HepG2 (cell line): ENCODE measurements around the gene FUT8. TPM values are rescaled to one million over a fixed set of nuclear protein-coding genes. Genes with fewer than 3 reads are reported as not detected.

Source experiments
- GABPB1 ChIP-seq: IDR thresholded peaks from 2 replicates; pipeline ENCODE4 v1.6.1; 2016; ENCODE audit warnings: mild to moderate bottlenecking, missing genetic modification reagents, moderate library complexity, missing compliant biosample characterization
- HOXA3 ChIP-seq: sonication (generic); formaldehyde crosslinking; IDR thresholded peaks from 2 replicates; pipeline ENCODE4 v1.5.0; 2020; ENCODE audit warnings: missing genetic modification reagents
- NFE2 ChIP-seq: sonication (generic); formaldehyde crosslinking; IDR thresholded peaks from 2 replicates; pipeline ENCODE4 v1.4.0; 2020; ENCODE audit warnings: missing genetic modification reagents
- RAD21 ChIP-seq: fragments of 450-650 bp; formaldehyde crosslinking; IDR thresholded peaks from 2 replicates; pipeline ENCODE4 v1.5.0; 2020; ENCODE audit warnings: mild to moderate bottlenecking
- ZMAT5 ChIP-seq: sonication (generic); formaldehyde crosslinking; IDR thresholded peaks from 2 replicates; pipeline ENCODE4 v1.5.0; 2020; ENCODE audit warnings: mild to moderate bottlenecking, low read depth, missing genetic modification reagents, borderline replicate concordance
- ZNF451 ChIP-seq: sonication (generic); formaldehyde crosslinking; IDR thresholded peaks from 2 replicates; pipeline ENCODE4 v1.5.0; 2020; ENCODE audit warnings: mild to moderate bottlenecking, missing genetic modification reagents
- polyA plus RNA-seq, 8 experiments: library from polyadenylated mRNA; depleted of rRNA in 3 of 8; stranded (reverse) in 7 of 8; unstranded in 1 of 8; fragments of >200 nt; fragmentation: Illumina TruSeq in 4 of 8; extraction: Trizol in 4 of 8; gene quantifications; 2 replicates each; pipeline versions ENCODE4 v1.2.1 to v1.2.3, GENCODE V29; 2011 to 2016; ENCODE audit warnings: low read depth in 4 of 8, missing spikeins in 1 of 8, mixed read lengths in 1 of 8; ENCODE audit not compliant: insufficient read depth in 1 of 8
- total RNA-seq, 5 experiments: library from RNA; depleted of rRNA; stranded (reverse); fragments of >200 nt; fragmentation: Illumina TruSeq; extraction: Trizol; gene quantifications; 2 replicates each; pipeline ENCODE4 v1.2.3, GENCODE V29; 2016; ENCODE audit warnings: low read depth in 1 of 5
- TF ChIP-seq, protein P1 (sequence below): IDR thresholded peaks from 2 replicates; pipeline ENCODE4 v1.4.0; 2020; ENCODE audit warnings: mild to moderate bottlenecking, missing genetic modification reagents
- TF ChIP-seq, protein P2 (sequence below): sonication (generic); formaldehyde crosslinking; IDR thresholded peaks from 2 replicates; pipeline ENCODE4 v1.5.0; 2020; ENCODE audit warnings: mild to moderate bottlenecking, missing genetic modification reagents
- TF ChIP-seq, protein P3 (sequence below): sonication (generic); formaldehyde crosslinking; IDR thresholded peaks from 2 replicates; pipeline ENCODE4 v1.5.0; 2020; ENCODE audit warnings: missing genetic modification reagents

The FUT8 gene
- total and polyA plus RNA-seq, 2 of the 13 experiments (the other 11 are each of a cell fraction or from before 2014, with no cell fraction given): 9.3 to 17.5 TPM

- TF ChIP-seq, protein P1, sequence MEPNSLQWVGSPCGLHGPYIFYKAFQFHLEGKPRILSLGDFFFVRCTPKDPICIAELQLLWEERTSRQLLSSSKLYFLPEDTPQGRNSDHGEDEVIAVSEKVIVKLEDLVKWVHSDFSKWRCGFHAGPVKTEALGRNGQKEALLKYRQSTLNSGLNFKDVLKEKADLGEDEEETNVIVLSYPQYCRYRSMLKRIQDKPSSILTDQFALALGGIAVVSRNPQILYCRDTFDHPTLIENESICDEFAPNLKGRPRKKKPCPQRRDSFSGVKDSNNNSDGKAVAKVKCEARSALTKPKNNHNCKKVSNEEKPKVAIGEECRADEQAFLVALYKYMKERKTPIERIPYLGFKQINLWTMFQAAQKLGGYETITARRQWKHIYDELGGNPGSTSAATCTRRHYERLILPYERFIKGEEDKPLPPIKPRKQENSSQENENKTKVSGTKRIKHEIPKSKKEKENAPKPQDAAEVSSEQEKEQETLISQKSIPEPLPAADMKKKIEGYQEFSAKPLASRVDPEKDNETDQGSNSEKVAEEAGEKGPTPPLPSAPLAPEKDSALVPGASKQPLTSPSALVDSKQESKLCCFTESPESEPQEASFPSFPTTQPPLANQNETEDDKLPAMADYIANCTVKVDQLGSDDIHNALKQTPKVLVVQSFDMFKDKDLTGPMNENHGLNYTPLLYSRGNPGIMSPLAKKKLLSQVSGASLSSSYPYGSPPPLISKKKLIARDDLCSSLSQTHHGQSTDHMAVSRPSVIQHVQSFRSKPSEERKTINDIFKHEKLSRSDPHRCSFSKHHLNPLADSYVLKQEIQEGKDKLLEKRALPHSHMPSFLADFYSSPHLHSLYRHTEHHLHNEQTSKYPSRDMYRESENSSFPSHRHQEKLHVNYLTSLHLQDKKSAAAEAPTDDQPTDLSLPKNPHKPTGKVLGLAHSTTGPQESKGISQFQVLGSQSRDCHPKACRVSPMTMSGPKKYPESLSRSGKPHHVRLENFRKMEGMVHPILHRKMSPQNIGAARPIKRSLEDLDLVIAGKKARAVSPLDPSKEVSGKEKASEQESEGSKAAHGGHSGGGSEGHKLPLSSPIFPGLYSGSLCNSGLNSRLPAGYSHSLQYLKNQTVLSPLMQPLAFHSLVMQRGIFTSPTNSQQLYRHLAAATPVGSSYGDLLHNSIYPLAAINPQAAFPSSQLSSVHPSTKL (CRISPR knock-in tag): no peak
- no peak for TF ChIP-seq GABPB1 (CRISPR knock-in tag)
- TF ChIP-seq, protein P2, sequence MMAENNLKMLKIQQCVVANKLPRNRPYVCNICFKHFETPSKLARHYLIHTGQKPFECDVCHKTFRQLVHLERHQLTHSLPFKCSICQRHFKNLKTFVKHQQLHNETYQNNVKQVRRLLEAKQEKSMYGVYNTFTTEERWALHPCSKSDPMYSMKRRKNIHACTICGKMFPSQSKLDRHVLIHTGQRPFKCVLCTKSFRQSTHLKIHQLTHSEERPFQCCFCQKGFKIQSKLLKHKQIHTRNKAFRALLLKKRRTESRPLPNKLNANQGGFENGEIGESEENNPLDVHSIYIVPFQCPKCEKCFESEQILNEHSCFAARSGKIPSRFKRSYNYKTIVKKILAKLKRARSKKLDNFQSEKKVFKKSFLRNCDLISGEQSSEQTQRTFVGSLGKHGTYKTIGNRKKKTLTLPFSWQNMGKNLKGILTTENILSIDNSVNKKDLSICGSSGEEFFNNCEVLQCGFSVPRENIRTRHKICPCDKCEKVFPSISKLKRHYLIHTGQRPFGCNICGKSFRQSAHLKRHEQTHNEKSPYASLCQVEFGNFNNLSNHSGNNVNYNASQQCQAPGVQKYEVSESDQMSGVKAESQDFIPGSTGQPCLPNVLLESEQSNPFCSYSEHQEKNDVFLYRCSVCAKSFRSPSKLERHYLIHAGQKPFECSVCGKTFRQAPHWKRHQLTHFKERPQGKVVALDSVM (CRISPR knock-in tag): no peak
- no peak for TF ChIP-seq ZNF451 (CRISPR knock-in tag)
- no peak for TF ChIP-seq NFE2 (CRISPR knock-in tag)
- no peak for TF ChIP-seq HOXA3
- TF ChIP-seq RAD21 (CRISPR knock-in tag): no peak
- no peak for TF ChIP-seq ZMAT5 (CRISPR knock-in tag)
- TF ChIP-seq, protein P3, sequence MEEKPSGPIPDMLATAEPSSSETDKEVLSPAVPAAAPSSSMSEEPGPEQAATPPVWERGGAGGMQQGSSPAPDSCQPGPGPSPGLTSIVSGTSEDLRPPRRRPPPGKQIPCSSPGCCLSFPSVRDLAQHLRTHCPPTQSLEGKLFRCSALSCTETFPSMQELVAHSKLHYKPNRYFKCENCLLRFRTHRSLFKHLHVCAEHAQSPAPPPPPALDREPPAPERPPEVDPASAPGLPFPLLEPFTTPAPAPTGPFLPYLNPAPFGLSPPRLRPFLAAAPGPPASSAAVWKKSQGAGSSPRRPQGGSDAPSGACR (CRISPR knock-in tag): no peak
These were observed 12.0 kb downstream of the FUT8 start (continued) for GRCh38 chr14:65424531-65424930.
